Stimulated activated CD8-positive, alpha-beta memory T cell treated with anti-CD3 and anti-CD28 coated beads, Interleukin-15, amount 100 ng/mL, for 24 hours (primary cell): ENCODE results near the gene TCF7.
A peak's percentile ranks its signal among the peaks of the same experiment; 100 is the strongest.

ENCODE experiments used
- DNase-seq: peaks from one replicate; pipeline ENCODE4 v3.0.0-alpha.2; 2020; ENCODE audit warnings: low read depth

Gene TCF7

GRCh38 chr5:134090522-134090921, 24.0 kb upstream of the TCF7 start:
- no peak for DNase-seq

GRCh38 chr5:134091626-134092121, 22.8 kb upstream of the TCF7 start:
- no peak for DNase-seq

GRCh38 chr5:134092875-134093274, 21.6 kb upstream of the TCF7 start:
- no peak for DNase-seq

- DNase-seq = no peak
Observed at GRCh38 chr5:134093351-134093750, 21.1 kb upstream of the TCF7 start.

- no peak for DNase-seq
Observed at GRCh38 chr5:134095293-134095692, 19.2 kb upstream of the TCF7 start.

- no peak for DNase-seq
Observed at GRCh38 chr5:134095887-134096589, 18.4 kb upstream of the TCF7 start.

- DNase-seq = no peak
Observed at GRCh38 chr5:134097211-134097749, 17.2 kb upstream of the TCF7 start.

GRCh38 chr5:134098690-134099089, 15.8 kb upstream of the TCF7 start:
- no peak for DNase-seq

GRCh38 chr5:134099288-134099872, 15.1 kb upstream of the TCF7 start:
- no peak for DNase-seq

GRCh38 chr5:134099939-134100282, 14.6 kb upstream of the TCF7 start:
- no peak for DNase-seq

- DNase-seq = peak; percentile 47
Observed at GRCh38 chr5:134100283-134101091, 14.0 kb upstream of the TCF7 start.

- peak; percentile 70 for DNase-seq
Observed at GRCh38 chr5:134101686-134102439, 12.6 kb upstream of the TCF7 start.

GRCh38 chr5:134103397-134103796, 11.1 kb upstream of the TCF7 start:
- DNase-seq = no peak

- DNase-seq = no peak
Observed at GRCh38 chr5:134103998-134104654, 10.4 kb upstream of the TCF7 start.

- DNase-seq = no peak
Observed at GRCh38 chr5:134106991-134107701, 7.3 kb upstream of the TCF7 start.

- no peak for DNase-seq
Observed at GRCh38 chr5:134107779-134108178, 6.7 kb upstream of the TCF7 start.

GRCh38 chr5:134110382-134110781, 4.1 kb upstream of the TCF7 start:
- no peak for DNase-seq

- no peak for DNase-seq
Observed at GRCh38 chr5:134111741-134112647, 2.5 kb upstream of the TCF7 start.

- DNase-seq = no peak
Observed at GRCh38 chr5:134112726-134113362, 1.6 kb upstream of the TCF7 start.
